Measurements from ENCODE around the gene EEFSEC.

GRCh38 chr3:128360705-128361271 is 207.5 kb downstream of the EEFSEC start:
- TF ChIP-seq BHLHE40 (IDR thresholded peaks at IDR 0.05; ENCODE audit: borderline replicate concordance) (no peak), FOXA1 (IDR thresholded peaks at IDR 0.05) (no peak), SP1 (IDR thresholded peaks at IDR 0.05) (no peak), ARNT (IDR thresholded peaks at IDR 0.05) (no peak), ZNF384 (IDR thresholded peaks at IDR 0.05) (no peak), LEF1 (IDR thresholded peaks at IDR 0.05; ENCODE audit: borderline replicate concordance) (no peak), FOXK2 (IDR thresholded peaks at IDR 0.05) (no peak)
- TF ChIP-seq, protein P1, sequence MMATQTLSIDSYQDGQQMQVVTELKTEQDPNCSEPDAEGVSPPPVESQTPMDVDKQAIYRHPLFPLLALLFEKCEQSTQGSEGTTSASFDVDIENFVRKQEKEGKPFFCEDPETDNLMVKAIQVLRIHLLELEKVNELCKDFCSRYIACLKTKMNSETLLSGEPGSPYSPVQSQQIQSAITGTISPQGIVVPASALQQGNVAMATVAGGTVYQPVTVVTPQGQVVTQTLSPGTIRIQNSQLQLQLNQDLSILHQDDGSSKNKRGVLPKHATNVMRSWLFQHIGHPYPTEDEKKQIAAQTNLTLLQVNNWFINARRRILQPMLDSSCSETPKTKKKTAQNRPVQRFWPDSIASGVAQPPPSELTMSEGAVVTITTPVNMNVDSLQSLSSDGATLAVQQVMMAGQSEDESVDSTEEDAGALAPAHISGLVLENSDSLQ (IDR thresholded peaks at IDR 0.05): no peak

Data from HEK293T (cell line).